IMR-90 (cell line): ENCODE results near the gene SCCPDH. TPM values are rescaled to one million over a fixed set of nuclear protein-coding genes. Genes with fewer than 3 reads are reported as not detected.
A peak's percentile ranks its signal among the peaks of the same experiment; 100 is the strongest.

Source experiments
- ATAC-seq: fragments of 200-7000 bp; cut with Tn5 transposase; 2 replicates; pipeline ENCODE4 v1.9.1; 2020; ENCODE audit warnings: low read depth, mild to moderate bottlenecking, moderate library complexity
- BruUV-seq: library from RNA; stranded (reverse); fragments of 400-500 nt; replicated peaks from 2 replicates; lab custom pipeline; 2021; lab: Mats Ljungman, UMichigan
- CTCF ChIA-PET: fragments of 300-600 bp; formaldehyde crosslinking; extraction: SDS; loops from one replicate; lab custom pipeline; 2021; ENCODE audit warnings: antibody characterized with exemption; lab: Yijun Ruan, JAX
- POLR2A ChIA-PET: fragments of 300-600 bp; sonication (Branson Sonifier 250); formaldehyde crosslinking; loops from one replicate; lab custom pipeline; 2022; ENCODE audit warnings: antibody characterized with exemption; ENCODE audit not compliant: unreplicated experiment; lab: Charles Lee
- DNase-seq: peaks from one replicate; pipeline ENCODE4 v3.0.0; 2013
- H2AFZ ChIP-seq: replicated peaks from 2 replicates; pipeline ENCODE3; 2013; ENCODE audit warnings: low read length, mild to moderate bottlenecking; ENCODE audit not compliant: poor library complexity
- H2AK5ac ChIP-seq: 2 replicates; pipeline ENCODE4 v1.6.1; 2013; ENCODE audit warnings: low read depth, low read length, inconsistent platforms
- H2AK9ac ChIP-seq: replicated peaks from 2 replicates; pipeline ENCODE3; 2013; ENCODE audit warnings: mild to moderate bottlenecking, low read depth, low read length, moderate library complexity; ENCODE audit not compliant: poor library complexity
- H2BK120ac ChIP-seq: 2 replicates; pipeline ENCODE4 v1.6.1; 2013; ENCODE audit warnings: low read depth, low read length, inconsistent platforms
- H2BK15ac ChIP-seq: 3 replicates; pipeline ENCODE4 v1.6.1; 2013; ENCODE audit warnings: low read depth, low read length, inconsistent platforms
- H2BK20ac ChIP-seq: 2 replicates; pipeline ENCODE4 v1.6.1; 2013; ENCODE audit warnings: low read depth, mild to moderate bottlenecking, inconsistent platforms, low read length, moderate library complexity
- H2BK5ac ChIP-seq: 2 replicates; pipeline ENCODE4 v1.6.1; 2013; ENCODE audit warnings: mild to moderate bottlenecking, low read depth, low read length, inconsistent platforms; ENCODE audit not compliant: poor library complexity, severe bottlenecking
- H3K14ac ChIP-seq: replicated peaks from 2 replicates; pipeline ENCODE4 v1.6.1; 2013; ENCODE audit warnings: low read depth, low read length, inconsistent platforms
- H3K18ac ChIP-seq: 2 replicates; pipeline ENCODE4 v1.6.1; 2013; ENCODE audit warnings: low read depth, low read length, control low read depth
- H3K23ac ChIP-seq: 2 replicates; pipeline ENCODE4 v1.6.1; 2013; ENCODE audit warnings: low read depth, low read length, inconsistent platforms
- H3K27ac ChIP-seq: 2 replicates; pipeline ENCODE4 v1.5.1; 2013; ENCODE audit warnings: mild to moderate bottlenecking, control low read depth, low read length; ENCODE audit not compliant: insufficient read depth
- H3K27me3 ChIP-seq: 2 replicates; pipeline ENCODE4 v1.6.1; 2013; ENCODE audit warnings: low read length; ENCODE audit not compliant: control insufficient read depth, insufficient read depth
- H3K36me3 ChIP-seq: 2 replicates; pipeline ENCODE4 v1.6.1; 2013; ENCODE audit warnings: low read length, mixed read lengths; ENCODE audit not compliant: control insufficient read depth, insufficient read depth
- H3K4ac ChIP-seq: 2 replicates; pipeline ENCODE4 v1.6.1; 2013; ENCODE audit warnings: low read depth, low read length, inconsistent platforms
- H3K4me1 ChIP-seq: 2 replicates; pipeline ENCODE4 v1.6.1; 2013; ENCODE audit warnings: low read length, mixed read lengths; ENCODE audit not compliant: control insufficient read depth, insufficient read depth
- H3K4me2 ChIP-seq: 2 replicates; pipeline ENCODE4 v1.6.1; 2013; ENCODE audit warnings: low read depth, mild to moderate bottlenecking, control low read depth, low read length, moderate library complexity
- H3K4me3 ChIP-seq: 2 replicates; pipeline ENCODE4 v1.5.1; 2013; ENCODE audit warnings: low read depth, mild to moderate bottlenecking, control low read depth, low read length, moderate library complexity; ENCODE audit not compliant: insufficient read depth
- H3K56ac ChIP-seq: 2 replicates; pipeline ENCODE4 v1.6.1; 2013; ENCODE audit warnings: low read length, inconsistent platforms; ENCODE audit not compliant: insufficient read depth; ENCODE audit errors: extremely low read depth
- H3K79me1 ChIP-seq, 2 experiments: 2 replicates each; pipeline ENCODE4 v1.6.1; 2013; ENCODE audit warnings: low read length in 2 of 2, inconsistent platforms in 1 of 2, low read depth in 1 of 2
- H3K9ac ChIP-seq: 2 replicates; pipeline ENCODE4 v1.6.1; 2013; ENCODE audit warnings: low read depth, low read length, control low read depth
- H3K9me1 ChIP-seq: 2 replicates; pipeline ENCODE4 v1.6.1; 2013; ENCODE audit warnings: low read length, inconsistent platforms; ENCODE audit not compliant: insufficient read depth
- H3K9me3 ChIP-seq: 2 replicates; pipeline ENCODE4 v1.6.1; 2013; ENCODE audit warnings: low read length; ENCODE audit not compliant: control insufficient read depth, insufficient read depth
- H4K20me1 ChIP-seq: 2 replicates; pipeline ENCODE4 v1.6.1; 2013; ENCODE audit warnings: low read length, inconsistent platforms; ENCODE audit not compliant: insufficient read depth
- H4K5ac ChIP-seq: 2 replicates; pipeline ENCODE4 v1.6.1; 2013; ENCODE audit warnings: mild to moderate bottlenecking, low read depth, low read length, control low read depth
- H4K8ac ChIP-seq, 2 experiments: 2 replicates each; pipeline ENCODE4 v1.6.1; 2013; ENCODE audit warnings: low read depth in 2 of 2, low read length in 2 of 2, control low read depth in 1 of 2, inconsistent platforms in 1 of 2
- H4K91ac ChIP-seq: 2 replicates; pipeline ENCODE4 v1.6.1; 2013; ENCODE audit warnings: low read depth, low read length, inconsistent platforms; ENCODE audit not compliant: insufficient read depth
- BHLHE40 ChIP-seq: fragments of 150-350 bp; IDR thresholded peaks from 2 replicates; pipeline ENCODE4 v1.6.1; 2016; ENCODE audit warnings: mild to moderate bottlenecking, low read depth, low read length
- CEBPB ChIP-seq: IDR thresholded peaks from 2 replicates; pipeline ENCODE4 v1.6.1; 2012; ENCODE audit warnings: low read depth, low read length, improper control_type of control experiment
- FOS ChIP-seq: fragments of 150-350 bp; IDR thresholded peaks from 2 replicates; pipeline ENCODE4 v1.6.1; 2016; ENCODE audit warnings: low read depth, low read length
- MAFK ChIP-seq: IDR thresholded peaks from 2 replicates; pipeline ENCODE4 v1.6.1; 2012; ENCODE audit warnings: low read depth, low read length, improper control_type of control experiment
- MXI1 ChIP-seq: IDR thresholded peaks from 2 replicates; pipeline ENCODE4 v1.6.1; 2012; ENCODE audit warnings: low read depth, mild to moderate bottlenecking, low read length, moderate library complexity, borderline replicate concordance
- NFE2L2 ChIP-seq: fragments of 150-350 bp; IDR thresholded peaks from 2 replicates; pipeline ENCODE4 v1.6.1; 2016; ENCODE audit warnings: low read depth, mild to moderate bottlenecking, low read length
- RCOR1 ChIP-seq: IDR thresholded peaks from 2 replicates; pipeline ENCODE4 v1.6.1; 2012; ENCODE audit warnings: mild to moderate bottlenecking, low read length, improper control_type of control experiment; ENCODE audit not compliant: insufficient replicate concordance
- SMC3 ChIP-seq: fragments of 150-350 bp; IDR thresholded peaks from 2 replicates; pipeline ENCODE4 v1.6.1; 2016; ENCODE audit warnings: low read depth, mild to moderate bottlenecking, antibody characterized with exemption, low read length, moderate library complexity
- WGBS, 2 experiments: methylation state at CpG; one replicate each; pipeline versions ENCODE4 v1.1.5 to v1.1.7; 2013; ENCODE audit warnings: missing lambda C conversion rate in 2 of 2; ENCODE audit not compliant: insufficient read length in 1 of 2; ENCODE audit errors: extremely low coverage in 2 of 2; 5-methylcytosine and 5-hydroxymethylcytosine counted together
- dilution Hi-C: fragments of 300-500 bp; cut with HindIII; formaldehyde crosslinking; loops from one replicate; pipeline ENCODE4 v1.14.3; 2018; ENCODE audit warnings: low sequenced_read_pairs; ENCODE audit not compliant: unreplicated experiment
- in situ Hi-C: fragments of 300-500 bp; cut with MboI; formaldehyde crosslinking; loops from 3 replicates; pipeline ENCODE4 v1.14.3; 2019; ENCODE audit warnings: low sequenced_read_pairs, inconsistent platforms, mixed read lengths
- intact Hi-C: fragments of 100-400 bp; cut with micrococcal nuclease; formaldehyde crosslinking; loops from 2 replicates; pipeline ENCODE4 v1.10.0; 2022
- polyA plus RNA-seq, 3 experiments: library from polyadenylated mRNA; depleted of rRNA; stranded (reverse); fragments of >200 nt; gene quantifications; 2 replicates each; pipeline ENCODE4 v1.2.3, GENCODE V29; 2012; ENCODE audit warnings: low replicate concordance in 1 of 3
- total RNA-seq: library from RNA; depleted of rRNA; stranded (reverse); fragments of >200 nt; gene quantifications from 2 replicates; pipeline ENCODE4 v1.2.3, GENCODE V29; 2012
- TF ChIP-seq, protein P1 (sequence below): fragments of 150-350 bp; IDR thresholded peaks from 2 replicates; pipeline ENCODE4 v1.6.1; 2016; ENCODE audit warnings: low read depth, mild to moderate bottlenecking, low read length, moderate library complexity, borderline replicate concordance
- TF ChIP-seq, protein P2 (sequence below): fragments of 150-350 bp; IDR thresholded peaks from 2 replicates; pipeline ENCODE4 v1.6.1; 2017; ENCODE audit warnings: mild to moderate bottlenecking, antibody characterized with exemption, low read length, low read depth

Gene SCCPDH
- total and polyA plus RNA-seq, 2 of the 4 experiments (the other 2 are of a cell fraction), result 26.9 to 37.8 TPM

DNA sequence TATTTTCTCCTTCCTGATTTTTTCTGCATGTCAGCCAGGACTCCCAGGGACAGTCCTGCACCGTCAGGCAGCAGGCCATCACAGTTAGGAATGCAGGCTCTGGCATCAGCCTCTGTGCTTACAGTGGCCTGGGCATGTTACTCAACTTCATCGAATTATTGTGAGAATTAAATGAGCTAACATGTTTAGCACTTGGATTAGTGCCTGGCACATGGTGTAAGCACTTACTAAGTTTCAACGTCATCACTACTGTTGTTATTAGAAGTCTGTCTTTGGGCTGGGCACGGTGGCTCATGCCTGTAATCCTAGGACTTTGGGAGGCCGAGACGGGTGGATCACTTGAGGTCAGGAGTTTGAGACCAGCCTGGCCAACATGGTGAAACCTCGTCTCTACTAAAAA, 45.1 kb downstream of the SCCPDH start:
- H3K79me1 ChIP-seq, result no peaks in the 10 kb centered on the region
- TF ChIP-seq, protein P1, sequence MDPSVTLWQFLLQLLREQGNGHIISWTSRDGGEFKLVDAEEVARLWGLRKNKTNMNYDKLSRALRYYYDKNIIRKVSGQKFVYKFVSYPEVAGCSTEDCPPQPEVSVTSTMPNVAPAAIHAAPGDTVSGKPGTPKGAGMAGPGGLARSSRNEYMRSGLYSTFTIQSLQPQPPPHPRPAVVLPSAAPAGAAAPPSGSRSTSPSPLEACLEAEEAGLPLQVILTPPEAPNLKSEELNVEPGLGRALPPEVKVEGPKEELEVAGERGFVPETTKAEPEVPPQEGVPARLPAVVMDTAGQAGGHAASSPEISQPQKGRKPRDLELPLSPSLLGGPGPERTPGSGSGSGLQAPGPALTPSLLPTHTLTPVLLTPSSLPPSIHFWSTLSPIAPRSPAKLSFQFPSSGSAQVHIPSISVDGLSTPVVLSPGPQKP, result no peak
- TF ChIP-seq BHLHE40 (peak; percentile 81), SMC3 (no peak), CEBPB (peak; percentile 93), RCOR1 (peak; percentile 91), MXI1 (peak; percentile 48; the same call in 1 of the 2 replicates), NFE2L2 (no peak), FOS (no peak; the same call in 1 of the 2 replicates), MAFK (no peak)
- TF ChIP-seq, protein P2, sequence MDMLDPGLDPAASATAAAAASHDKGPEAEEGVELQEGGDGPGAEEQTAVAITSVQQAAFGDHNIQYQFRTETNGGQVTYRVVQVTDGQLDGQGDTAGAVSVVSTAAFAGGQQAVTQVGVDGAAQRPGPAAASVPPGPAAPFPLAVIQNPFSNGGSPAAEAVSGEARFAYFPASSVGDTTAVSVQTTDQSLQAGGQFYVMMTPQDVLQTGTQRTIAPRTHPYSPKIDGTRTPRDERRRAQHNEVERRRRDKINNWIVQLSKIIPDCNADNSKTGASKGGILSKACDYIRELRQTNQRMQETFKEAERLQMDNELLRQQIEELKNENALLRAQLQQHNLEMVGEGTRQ, result no peak
- H4K5ac ChIP-seq, result no peak overlapping the region
- no CpG with 5 or more reads among the region's 7 CpGs for WGBS, 2 experiments
- ChIA-PET CTCF (interaction anchor here (0.8 kb wide), 1 partner anchor 80 kb away, joined by 3 read pairs; no protein-coding TSS in a partner anchor), POLR2A (no interaction called here)
- no peak overlapping the region for H2BK15ac ChIP-seq
- no peaks in the 10 kb centered on the region for H3K9me3 ChIP-seq
- H3K36me3 ChIP-seq, result peaks cover 11% of the 10 kb centered on the region
- no peak overlapping the region for H2AFZ ChIP-seq
- ATAC-seq (peak; percentile 96), DNase-seq (peak; percentile 97)
- H3K9ac ChIP-seq, result no peak overlapping the region
- peaks cover 4% of the 10 kb centered on the region for H3K4me1 ChIP-seq
- intact Hi-C loops, result no loop called here
- peak overlapping the region; percentile 2 for H2BK5ac ChIP-seq
- no peak overlapping the region for H3K18ac ChIP-seq
- H3K4ac ChIP-seq, result no peak overlapping the region
- H2BK20ac ChIP-seq, result no peak overlapping the region
- H3K27ac ChIP-seq, result peak overlapping the region; percentile 41; the same call in 1 of the 2 replicates
- no peak overlapping the region for H3K14ac ChIP-seq
- H3K56ac ChIP-seq, result no peak overlapping the region
- no peak overlapping the region for H3K4me2 ChIP-seq
- no peak overlapping the region for H4K91ac ChIP-seq
- no peaks in the 10 kb centered on the region for H3K27me3 ChIP-seq
- BruUV-seq, result no TSS peak
- in situ Hi-C loops, result no loop called here
- no peak overlapping the region for H3K23ac ChIP-seq
- H2BK120ac ChIP-seq, result no peak overlapping the region
- H2AK5ac ChIP-seq, result no peak overlapping the region
- no peak overlapping the region for H3K4me3 ChIP-seq
- H2AK9ac ChIP-seq, result no peak overlapping the region
- H4K20me1 ChIP-seq, result no peaks in the 10 kb centered on the region; the same call in 1 of the 2 replicates
- dilution Hi-C loops, result no loop called here
- no peak overlapping the region for H4K8ac ChIP-seq
- H3K9me1 ChIP-seq, result peaks cover 2% of the 10 kb centered on the region; the same call in 1 of the 2 replicates
